Heart left ventricle (tissue), 16 donors: ENCODE measurements around the gene MRPL23. TPM values are rescaled to one million over a fixed set of nuclear protein-coding genes. Genes with fewer than 3 reads are reported as not detected.

Experiments
- ATAC-seq, 4 donors: fragments of 200-7000 bp; cut with Tn5 transposase; one replicate each; pipeline ENCODE4 v1.9.1; 2020 to 2022; ENCODE audit warnings: moderate library complexity in 4 of 4, mild to moderate bottlenecking in 3 of 4, moderate number of reproducible peaks in 1 of 4
- DNase-seq, 5 donors: peaks; one replicate each; pipeline ENCODE4 v3.0.0-alpha.2; 2020
- H3K27ac ChIP-seq, 12 donors: fragments of 200-600 bp; sonication (generic) in 4 of 12; one replicate each; pipeline versions ENCODE4 v1.5.0 to v1.8.0; 2016 to 2022; ENCODE audit warnings: mild to moderate bottlenecking in 2 of 12
- H3K27me3 ChIP-seq, 9 donors: fragments of 200-600 bp; sonication (generic) in 2 of 9; one replicate each; pipeline versions ENCODE4 v1.5.1 to v1.8.0; 2016 to 2022; ENCODE audit warnings: mild to moderate bottlenecking in 3 of 9
- H3K36me3 ChIP-seq, 9 donors: fragments of 200-600 bp; sonication (generic) in 2 of 9; one replicate each; pipeline versions ENCODE4 v1.5.0 to v1.8.0; 2018 to 2022; ENCODE audit warnings: mild to moderate bottlenecking in 2 of 9
- H3K4me1 ChIP-seq, 12 donors: fragments of 200-600 bp; sonication (generic) in 4 of 12; one replicate each; pipeline versions ENCODE4 v1.5.0 to v1.8.0; 2016 to 2022; ENCODE audit warnings: mild to moderate bottlenecking in 3 of 12
- H3K4me3 ChIP-seq, 12 donors: fragments of 200-600 bp; sonication (generic) in 4 of 12; one replicate each; pipeline versions ENCODE4 v1.5.0 to v1.8.0; 2017 to 2022; ENCODE audit warnings: mild to moderate bottlenecking in 9 of 12, moderate library complexity in 4 of 12
- H3K9me3 ChIP-seq, 12 donors: fragments of 200-600 bp; sonication (generic) in 4 of 12; one replicate each; pipeline versions ENCODE4 v1.5.0 to v1.8.0; 2016 to 2022; ENCODE audit warnings: mild to moderate bottlenecking in 1 of 12
- POLR2A ChIP-seq, 2 donors: fragments of 450-650 bp; IDR thresholded peaks; one replicate each; pipeline ENCODE4 v1.6.1; 2017; ENCODE audit warnings: antibody characterized with exemption in 2 of 2, mild to moderate bottlenecking in 2 of 2, moderate library complexity in 2 of 2
- WGBS, 4 donors: extraction: QIAGEN DNeasy Blood & Tissue Kit in 2 of 4; methylation state at CpG; one replicate each; pipeline versions ENCODE4 v1.1.5 to v1.1.7; 2013 to 2018; 5-methylcytosine and 5-hydroxymethylcytosine counted together
- intact Hi-C, 10 donors: fragments of 100-400 bp; cut with DNase I; formaldehyde crosslinking; loops; one replicate each; pipeline versions ENCODE4 v1.11.1 to v1.14.2; 2022
- polyA plus RNA-seq, 2 donors: library from polyadenylated mRNA; stranded (reverse); fragments of 200-250 nt; gene quantifications; one replicate each; pipeline ENCODE4 v1.2.3, GENCODE V29; 2013
- total RNA-seq, 9 donors: library from RNA; depleted of rRNA in 2 of 9; stranded (reverse); fragments of >200 nt in 2 of 9; fragmentation: NEBNext Ultra II Directional in 3 of 9; extraction: Animal tissue kit (Norgen Biotek cat#: 25700) in 3 of 9; gene quantifications; one replicate each; pipeline versions ENCODE4 v1.1.0 to v1.2.4, GENCODE V29; 2016 to 2023
- TF ChIP-seq, protein P1 (sequence below), 12 donors: fragments of 200-600 bp; sonication (generic) in 4 of 12; IDR thresholded peaks; one replicate each; pipeline versions ENCODE4 v1.5.0 to v1.8.0; 2018 to 2022; ENCODE audit warnings: antibody characterized with exemption in 12 of 12, mild to moderate bottlenecking in 5 of 12
- donor health status: ischemic (EF 13 %, LVEDD 7.1; RV severe dilation, severe dysfunction).
- donor health status: healthy with polysubstance abuse.
- donor health status: DM: no; HTN: yes; CAD: no.
- donor health status: DM: no; HTN: no; CAD: no.
- donor health status: ischemic (EF 25% LVEDD 6.9; RV normal size, moderate dysfunction).
- donor health status: ischemic (EF 25% LVEDD 5.7; RV mildly dilated, moderate dysfunction).
- donor health status: healthy.
- donor health status: DM: yes; HTN: yes; CAD: no.
- donor health status: ischemic (EF 35%, LVEDD 5.7; RV mildly dilated, moderate dysfunction).
- donor health status: nonischemic (EF 11% LVEDD 7.7; RV severe dilation, severe dysfunction).
- donor health status: DM: yes; HTN: yes; CAD: no.
- donor health status: PGD.
- donor health status: ischemic (EF 29% LVEDD 5.4; RV normal size, mild dysfunction).
- donor health status: nonischemic (EF 23%, LVEDD 6.1; RV moderate dilation, normal function).

The MRPL23 gene
- total and polyA plus RNA-seq, 11 donors, result 44.0 to 183 (median 93.3) TPM

DNA sequence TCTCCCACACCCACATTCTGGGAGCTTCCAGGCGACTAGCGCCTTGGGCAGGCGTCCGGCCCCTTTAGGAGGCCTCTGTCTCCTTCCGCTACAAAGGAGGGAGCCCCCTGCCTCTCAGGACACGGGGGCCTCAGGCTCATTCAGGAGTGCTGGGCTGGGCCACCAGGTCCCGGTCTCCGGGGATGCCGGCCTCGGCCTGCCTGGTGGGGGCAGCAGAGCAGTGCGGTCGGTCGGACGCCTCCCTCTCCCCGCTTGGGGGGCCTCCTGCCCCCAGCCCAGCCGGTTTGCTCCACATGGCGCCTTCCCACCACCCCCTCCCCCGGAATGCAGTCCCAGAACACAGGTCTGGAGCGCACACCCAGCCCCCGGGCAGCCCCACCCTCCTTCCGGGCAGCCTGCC lies 21.9 kb downstream of the MRPL23 start:
- Histone ChIP-seq H3K27me3 (no peaks in the 10 kb centered on the region), H3K27ac (no peak overlapping the region), H3K9me3 (no peaks in the 10 kb centered on the region), H3K4me1 (no peaks in the 10 kb centered on the region), H3K4me3 (no peak overlapping the region), H3K36me3 (no peaks in the 10 kb centered on the region)
- ATAC-seq, result peak in 3 of 4 donors; percentile 58 to 72 (median 70)
- intact Hi-C loops, result no loop called here
- no CpG with 5 or more reads among the region's 21 CpGs for WGBS, 4 donors
- TF ChIP-seq, protein P1, sequence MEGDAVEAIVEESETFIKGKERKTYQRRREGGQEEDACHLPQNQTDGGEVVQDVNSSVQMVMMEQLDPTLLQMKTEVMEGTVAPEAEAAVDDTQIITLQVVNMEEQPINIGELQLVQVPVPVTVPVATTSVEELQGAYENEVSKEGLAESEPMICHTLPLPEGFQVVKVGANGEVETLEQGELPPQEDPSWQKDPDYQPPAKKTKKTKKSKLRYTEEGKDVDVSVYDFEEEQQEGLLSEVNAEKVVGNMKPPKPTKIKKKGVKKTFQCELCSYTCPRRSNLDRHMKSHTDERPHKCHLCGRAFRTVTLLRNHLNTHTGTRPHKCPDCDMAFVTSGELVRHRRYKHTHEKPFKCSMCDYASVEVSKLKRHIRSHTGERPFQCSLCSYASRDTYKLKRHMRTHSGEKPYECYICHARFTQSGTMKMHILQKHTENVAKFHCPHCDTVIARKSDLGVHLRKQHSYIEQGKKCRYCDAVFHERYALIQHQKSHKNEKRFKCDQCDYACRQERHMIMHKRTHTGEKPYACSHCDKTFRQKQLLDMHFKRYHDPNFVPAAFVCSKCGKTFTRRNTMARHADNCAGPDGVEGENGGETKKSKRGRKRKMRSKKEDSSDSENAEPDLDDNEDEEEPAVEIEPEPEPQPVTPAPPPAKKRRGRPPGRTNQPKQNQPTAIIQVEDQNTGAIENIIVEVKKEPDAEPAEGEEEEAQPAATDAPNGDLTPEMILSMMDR (IDR thresholded peaks at IDR 0.05), result no peak
- TF ChIP-seq POLR2A (IDR thresholded peaks at IDR 0.05), result no peak
- no peak for DNase-seq

DNA sequence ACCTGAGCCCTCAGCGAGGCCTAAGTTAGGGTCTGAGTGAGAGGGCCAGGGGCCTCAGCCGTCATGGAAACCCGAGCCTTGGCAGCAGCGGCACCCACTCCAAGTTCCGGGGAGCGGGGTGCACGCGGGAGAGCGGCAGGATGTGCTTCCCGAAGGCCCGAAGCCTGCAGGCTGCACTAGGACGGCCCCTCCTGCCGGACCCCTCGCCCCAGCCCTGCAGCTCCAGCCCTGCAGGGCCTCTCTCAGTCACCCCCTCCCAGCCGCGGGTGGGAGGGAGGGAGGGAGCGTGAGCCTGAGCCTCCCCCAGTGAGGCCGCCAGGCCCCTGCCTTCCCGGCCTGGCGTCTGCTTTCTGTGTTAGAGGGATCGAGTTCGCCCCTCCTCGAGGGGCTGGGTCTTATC lies 22.6 kb downstream of the MRPL23 start:
- Histone ChIP-seq H3K27me3 (no peaks in the 10 kb centered on the region), H3K27ac (no peak overlapping the region), H3K36me3 (no peaks in the 10 kb centered on the region), H3K4me3 (no peak overlapping the region), H3K4me1 (no peaks in the 10 kb centered on the region), H3K9me3 (no peaks in the 10 kb centered on the region)
- TF ChIP-seq POLR2A (IDR thresholded peaks at IDR 0.05), result no peak
- TF ChIP-seq, protein P1 (IDR thresholded peaks at IDR 0.05), result no peak
- no CpG with 5 or more reads among the region's 23 CpGs for WGBS, 4 donors
- intact Hi-C loops, result no loop called here
- no peak for ATAC-seq
- no peak for DNase-seq

DNA sequence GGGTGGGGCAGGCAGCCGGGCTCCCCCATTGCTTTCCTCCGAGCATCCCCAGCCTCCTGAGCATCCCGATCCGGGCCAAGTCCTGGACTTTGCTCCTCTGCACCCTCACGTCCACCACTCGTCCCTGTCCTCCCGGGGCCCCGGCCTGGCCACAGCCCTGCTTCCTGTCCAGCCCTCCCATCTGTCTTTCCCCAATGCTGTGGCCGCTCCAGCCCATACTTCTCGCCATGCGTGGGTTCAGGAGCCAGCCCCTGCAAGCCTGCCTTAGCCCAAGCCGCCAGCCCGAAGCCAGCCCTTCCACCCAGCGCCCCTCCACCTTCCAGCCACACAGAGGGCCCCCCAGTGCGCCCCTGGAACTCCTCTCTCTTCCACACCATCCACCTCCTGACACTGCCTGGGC lies 23.8 kb downstream of the MRPL23 start:
- no peaks in the 10 kb centered on the region for H3K36me3 ChIP-seq
- H3K27ac ChIP-seq, result no peak overlapping the region
- DNase-seq (peak in 2 of 5 donors; percentile 12 to 31), ATAC-seq (no peak)
- WGBS, 4 donors, result 72 to 88% (median 78%) methylated on average over 9 to 12 of the region's 15 CpGs
- H3K9me3 ChIP-seq, result no peaks in the 10 kb centered on the region
- no peaks in the 10 kb centered on the region for H3K27me3 ChIP-seq
- H3K4me1 ChIP-seq, result no peaks in the 10 kb centered on the region
- H3K4me3 ChIP-seq, result no peak overlapping the region
- TF ChIP-seq POLR2A (IDR thresholded peaks at IDR 0.05), result no peak
- TF ChIP-seq, protein P1 (IDR thresholded peaks at IDR 0.05), result no peak
- intact Hi-C loops, result no loop called here

DNA sequence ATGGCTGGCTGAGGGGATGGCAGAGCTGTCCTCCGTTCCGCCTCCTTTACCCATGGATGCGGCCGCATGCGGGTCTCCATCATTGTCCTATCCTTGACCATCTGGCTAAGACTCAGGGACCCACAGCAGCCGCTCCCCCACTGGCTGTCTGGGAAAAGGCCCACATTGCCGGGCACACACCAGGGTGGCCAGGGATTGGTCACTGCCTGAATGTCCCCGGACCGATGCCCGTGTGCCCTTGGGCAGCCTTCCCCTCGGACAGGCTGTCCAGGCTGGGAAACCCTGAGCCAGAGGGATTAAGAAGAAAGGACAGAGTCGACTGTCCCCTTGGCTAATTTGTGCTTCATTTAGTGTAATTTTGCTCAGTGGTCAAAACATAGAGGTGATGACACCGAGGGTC lies 28.1 kb downstream of the MRPL23 start:
- ATAC-seq, result no peak
- H3K36me3 ChIP-seq, result no peaks in the 10 kb centered on the region

More for the DNA sequence above, 28.1 kb downstream of the MRPL23 start:
- Histone ChIP-seq H3K4me1 (no peaks in the 10 kb centered on the region), H3K27me3 (no peaks in the 10 kb centered on the region), H3K9me3 (no peaks in the 10 kb centered on the region), H3K4me3 (no peak overlapping the region), H3K27ac (no peak overlapping the region)
- TF ChIP-seq, protein P1 (IDR thresholded peaks at IDR 0.05), result no peak
- TF ChIP-seq POLR2A (IDR thresholded peaks at IDR 0.05), result no peak
- WGBS, 4 donors, result no CpG with 5 or more reads among the region's 13 CpGs
- intact Hi-C loops, result no loop called here
- no peak for DNase-seq
